NCI-H187 treated with DMSO at 0.1 percent for 48 hours (cell line): ENCODE measurements around the gene NRCAM.

Experiments used
- DNase-seq: peaks from one replicate; lab custom pipeline; 2025; lab: John Stamatoyannopoulos, UW

Gene NRCAM

GRCh38 chr7:108424013-108424412 lies 32.2 kb downstream of the NRCAM start:
- DNase-seq, result no peak

DNA sequence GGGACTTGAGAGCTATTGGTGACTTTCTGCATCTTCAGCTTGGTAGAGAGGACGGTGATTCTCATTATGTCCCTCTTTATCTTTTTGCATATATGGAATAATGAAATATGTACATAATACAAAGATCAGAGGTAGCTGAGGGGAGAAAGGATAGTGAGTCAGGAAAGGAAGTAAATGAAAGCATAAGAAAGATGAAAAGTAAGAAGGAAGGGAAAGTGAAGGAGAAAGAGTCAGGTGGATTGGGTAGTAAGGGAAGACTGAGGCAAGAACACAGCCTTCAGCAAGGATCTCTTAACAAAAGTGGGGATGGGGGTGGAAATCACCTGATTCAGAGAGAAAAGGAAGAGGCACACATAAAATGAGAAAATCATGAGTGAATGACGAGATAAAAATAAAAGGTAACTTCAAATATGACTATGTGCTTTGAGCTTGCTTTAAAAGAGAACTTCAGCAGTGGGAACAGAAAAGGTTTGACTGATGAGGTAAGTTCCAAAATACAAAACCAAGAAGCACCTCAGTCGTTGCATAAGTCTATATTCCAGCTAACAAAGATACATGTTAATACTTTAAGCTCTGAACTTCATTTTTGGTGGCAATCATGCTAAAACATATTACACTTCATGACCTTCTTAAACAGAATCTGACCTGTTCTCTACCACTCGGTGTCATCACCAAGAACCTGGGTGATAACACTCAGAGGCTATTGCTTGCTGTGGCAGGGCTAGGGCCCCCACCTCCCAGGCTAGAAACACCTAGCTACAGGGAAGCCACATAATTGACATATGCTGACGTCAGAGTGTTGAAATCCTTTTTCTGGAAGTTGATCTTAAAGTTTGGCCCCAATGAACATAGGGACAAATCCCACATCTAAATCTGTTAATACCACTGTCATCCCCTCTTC lies 32.9 kb downstream of the NRCAM start:
- DNase-seq, result no peak

- DNase-seq, result no peak
These were observed 34.4 kb downstream of the NRCAM start for GRCh38 chr7:108421720-108422331.

DNA sequence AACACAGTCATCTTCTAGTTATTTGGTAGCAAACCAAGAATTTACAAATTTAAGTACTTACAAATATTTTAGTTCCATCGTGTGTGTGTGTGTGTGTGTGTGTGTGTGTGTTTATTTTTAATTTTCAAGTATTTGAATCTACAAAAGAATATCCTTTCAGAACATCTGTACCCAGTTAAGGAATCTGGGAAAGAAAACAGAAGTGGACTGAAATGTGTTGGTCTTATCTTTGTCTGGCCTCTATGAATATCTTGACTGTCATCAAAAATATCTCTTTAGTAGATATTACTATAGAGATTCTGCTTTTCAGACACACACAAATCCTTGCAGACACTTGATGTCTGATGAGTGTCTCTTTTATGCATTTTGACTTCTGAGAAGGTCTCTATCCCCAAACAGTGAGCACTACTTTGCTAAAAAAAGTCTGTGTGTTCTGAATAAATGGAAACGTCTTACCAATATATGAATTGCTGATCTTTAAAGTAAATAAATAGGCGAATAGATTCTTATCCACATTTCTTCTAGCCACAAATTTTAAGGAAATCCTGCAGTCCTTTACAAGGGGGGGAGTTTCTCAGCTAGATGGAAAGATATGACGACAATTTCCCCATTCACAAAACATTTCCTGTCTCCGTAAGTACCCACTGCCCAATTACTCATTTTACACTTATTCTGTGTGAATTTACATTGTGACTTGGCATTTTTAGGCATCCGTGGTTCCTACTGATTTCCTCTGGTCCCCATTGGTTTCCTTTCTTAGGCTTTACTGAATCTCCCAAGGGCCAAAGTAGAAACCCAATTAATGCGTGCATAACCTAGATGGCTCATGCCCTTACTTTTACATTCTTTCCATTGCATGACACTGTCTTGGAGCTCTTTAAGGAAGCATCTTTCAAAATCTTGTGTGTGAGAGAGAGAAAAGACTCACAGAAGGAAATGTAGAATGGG lies 36.0 kb downstream of the NRCAM start:
- no peak for DNase-seq

DNA sequence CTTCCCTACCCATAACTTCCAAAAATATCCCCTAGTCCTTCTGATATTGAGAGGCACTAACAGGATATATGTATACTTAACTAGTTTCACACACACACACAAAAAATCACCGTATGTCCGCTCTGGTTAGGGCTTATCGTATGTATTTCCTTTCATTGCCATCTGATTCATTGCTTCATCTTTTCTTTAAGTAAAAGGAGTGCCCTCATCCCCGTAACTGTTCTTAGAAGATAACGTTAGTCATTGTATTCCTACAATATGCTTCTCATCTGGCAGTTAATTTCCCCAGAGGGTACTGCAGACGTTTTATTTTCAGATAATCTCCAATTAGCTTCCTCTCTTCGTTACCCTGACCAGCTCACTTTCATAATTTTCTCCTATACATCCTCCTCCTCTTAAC lies 37.3 kb downstream of the NRCAM start:
- no peak for DNase-seq

- no peak for DNase-seq
These were observed 38.3 kb downstream of the NRCAM start for GRCh38 chr7:108417926-108418325.

DNA sequence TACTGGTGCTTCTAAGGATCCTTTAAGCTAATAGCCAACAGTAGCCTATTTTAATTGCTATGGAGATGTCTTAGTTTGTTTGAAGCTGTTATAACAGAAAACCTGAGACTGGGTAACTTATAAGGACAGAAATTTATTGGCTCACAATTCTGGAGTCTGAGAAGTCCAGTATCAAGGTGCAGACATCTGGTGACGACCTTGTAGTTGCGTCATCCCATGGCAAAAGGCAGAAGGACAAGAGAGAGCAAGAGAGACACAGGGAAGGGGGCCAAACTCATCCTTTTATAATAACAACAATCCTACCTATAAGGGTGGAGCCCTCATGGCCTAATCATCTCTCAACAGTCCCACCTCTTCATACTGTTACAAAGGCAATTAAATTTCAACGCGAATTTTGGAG lies 39.1 kb downstream of the NRCAM start:
- no peak for DNase-seq

GRCh38 chr7:108415821-108416536 lies 40.3 kb downstream of the NRCAM start:
- no peak for DNase-seq

- no peak for DNase-seq
These were observed 41.2 kb downstream of the NRCAM start for GRCh38 chr7:108415084-108415483.

GRCh38 chr7:108413782-108414492 lies 42.3 kb downstream of the NRCAM start:
- DNase-seq, result no peak

GRCh38 chr7:108413337-108413736 lies 42.9 kb downstream of the NRCAM start:
- DNase-seq, result no peak

GRCh38 chr7:108409146-108409545 lies 47.1 kb downstream of the NRCAM start:
- no peak for DNase-seq

GRCh38 chr7:108408296-108408991 lies 47.8 kb downstream of the NRCAM start:
- DNase-seq, result no peak

- no peak for DNase-seq
These were observed 48.6 kb downstream of the NRCAM start for GRCh38 chr7:108407676-108408075.

DNA sequence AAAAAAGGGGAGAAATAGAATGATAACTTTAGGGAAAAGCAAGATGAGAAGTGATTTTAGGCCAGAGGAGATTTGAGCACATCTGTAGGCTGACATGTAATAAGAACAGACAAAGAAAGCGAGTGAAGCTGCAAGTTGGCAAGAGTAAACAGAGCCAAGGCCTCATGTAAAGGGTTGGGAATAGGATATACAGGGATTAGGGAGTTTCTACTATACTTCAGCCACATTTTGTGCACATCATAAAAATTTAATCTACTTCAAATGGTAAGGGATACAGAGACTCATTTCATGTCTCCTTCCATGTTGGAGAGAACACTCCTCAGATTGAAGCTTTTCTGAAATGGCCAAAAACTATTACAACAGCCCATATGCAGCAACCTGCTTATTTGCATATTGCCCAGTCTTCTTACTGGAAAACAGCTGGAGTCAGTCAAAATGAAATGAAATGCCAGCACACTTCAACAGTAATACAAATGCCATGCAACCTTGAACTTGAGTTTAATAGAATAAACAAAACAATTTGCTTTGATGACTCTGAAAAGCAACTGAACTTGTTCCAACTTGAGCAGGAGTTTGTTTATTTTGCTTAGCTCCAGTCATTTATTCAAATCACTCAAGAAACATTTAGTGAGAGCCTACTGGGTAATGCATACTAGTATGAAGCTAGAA lies 49.9 kb downstream of the NRCAM start:
- DNase-seq, result no peak

DNA sequence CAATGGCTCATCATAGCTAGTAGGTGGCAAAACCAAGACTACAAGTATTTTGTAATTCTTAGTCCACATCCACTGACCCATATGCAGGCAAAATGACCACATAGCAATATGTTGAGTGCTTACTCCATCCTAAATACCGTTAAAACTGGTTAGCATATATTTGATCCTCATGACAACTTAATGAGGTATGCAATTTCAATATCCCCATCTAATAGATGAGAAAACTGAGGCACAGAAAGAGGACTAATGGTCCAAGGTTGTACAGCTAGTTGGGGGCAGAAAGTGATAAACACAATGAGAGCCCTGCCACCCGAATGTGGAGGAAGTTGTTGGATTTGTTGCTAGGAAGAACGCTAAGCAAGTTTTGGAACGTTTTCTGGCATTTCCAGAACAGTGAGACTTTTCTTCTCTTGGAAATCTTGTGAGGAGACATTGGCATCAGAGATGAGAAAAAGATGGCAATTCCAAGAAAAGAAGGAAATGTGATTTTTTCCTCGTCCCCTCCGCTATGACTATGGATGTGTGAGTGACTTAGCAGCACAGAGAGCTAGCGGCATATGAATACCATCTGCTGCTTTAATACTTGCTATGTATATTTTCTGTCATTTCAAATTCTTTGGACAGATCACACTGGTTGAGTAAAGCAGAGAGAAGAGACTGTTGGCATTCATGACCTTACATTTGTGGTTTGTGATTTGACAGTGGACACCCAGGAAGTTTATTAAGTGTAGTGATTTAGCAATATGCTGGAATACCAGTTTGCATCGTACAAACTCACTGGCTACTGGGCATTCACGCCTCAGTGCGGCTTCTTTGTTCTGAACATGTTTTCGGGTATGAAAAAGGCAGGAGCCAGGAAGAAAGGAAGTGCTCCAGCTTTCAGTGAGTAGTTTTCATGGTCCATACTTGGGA lies 51.5 kb downstream of the NRCAM start:
- DNase-seq, result no peak

- DNase-seq, result no peak
These were observed 52.5 kb downstream of the NRCAM start for GRCh38 chr7:108403597-108404217.

GRCh38 chr7:108402865-108403264 lies 53.4 kb downstream of the NRCAM start:
- no peak for DNase-seq
